Measurements from ENCODE around the gene PFKFB2.

DNA sequence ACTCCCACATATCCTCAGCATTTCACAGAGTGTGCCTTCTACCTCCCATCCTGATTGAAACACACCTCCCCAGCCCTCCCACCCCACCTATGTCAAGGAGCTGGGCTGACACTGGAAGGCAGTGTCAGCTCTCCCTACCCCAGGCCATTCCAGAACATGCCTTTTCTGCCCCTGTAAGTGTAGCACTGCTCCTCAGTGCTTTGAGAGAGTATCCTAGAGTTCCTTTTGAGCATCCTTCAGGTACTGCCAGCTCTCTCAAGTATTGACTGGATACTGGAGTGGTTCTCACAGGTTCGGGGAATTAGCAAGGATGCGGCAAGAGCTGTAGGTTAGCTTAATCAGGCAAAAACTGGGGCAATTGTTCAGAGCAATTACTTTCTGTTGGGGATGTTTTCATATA lies 42.3 kb upstream of the PFKFB2 start:
- TF ChIP-seq, protein P1, sequence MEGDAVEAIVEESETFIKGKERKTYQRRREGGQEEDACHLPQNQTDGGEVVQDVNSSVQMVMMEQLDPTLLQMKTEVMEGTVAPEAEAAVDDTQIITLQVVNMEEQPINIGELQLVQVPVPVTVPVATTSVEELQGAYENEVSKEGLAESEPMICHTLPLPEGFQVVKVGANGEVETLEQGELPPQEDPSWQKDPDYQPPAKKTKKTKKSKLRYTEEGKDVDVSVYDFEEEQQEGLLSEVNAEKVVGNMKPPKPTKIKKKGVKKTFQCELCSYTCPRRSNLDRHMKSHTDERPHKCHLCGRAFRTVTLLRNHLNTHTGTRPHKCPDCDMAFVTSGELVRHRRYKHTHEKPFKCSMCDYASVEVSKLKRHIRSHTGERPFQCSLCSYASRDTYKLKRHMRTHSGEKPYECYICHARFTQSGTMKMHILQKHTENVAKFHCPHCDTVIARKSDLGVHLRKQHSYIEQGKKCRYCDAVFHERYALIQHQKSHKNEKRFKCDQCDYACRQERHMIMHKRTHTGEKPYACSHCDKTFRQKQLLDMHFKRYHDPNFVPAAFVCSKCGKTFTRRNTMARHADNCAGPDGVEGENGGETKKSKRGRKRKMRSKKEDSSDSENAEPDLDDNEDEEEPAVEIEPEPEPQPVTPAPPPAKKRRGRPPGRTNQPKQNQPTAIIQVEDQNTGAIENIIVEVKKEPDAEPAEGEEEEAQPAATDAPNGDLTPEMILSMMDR (IDR thresholded peaks at IDR 0.05): no peak
- TF ChIP-seq POLR2A (IDR thresholded peaks at IDR 0.05): no peak
